ENCODE measurements around the gene CYP4F12. TPM values are rescaled to one million over a fixed set of nuclear protein-coding genes. Genes with fewer than 3 reads are reported as not detected.

CYP4F12 gene
- total RNA-seq, 2 donors from 2014 or later: 3.1 to 4.3 TPM

DNA sequence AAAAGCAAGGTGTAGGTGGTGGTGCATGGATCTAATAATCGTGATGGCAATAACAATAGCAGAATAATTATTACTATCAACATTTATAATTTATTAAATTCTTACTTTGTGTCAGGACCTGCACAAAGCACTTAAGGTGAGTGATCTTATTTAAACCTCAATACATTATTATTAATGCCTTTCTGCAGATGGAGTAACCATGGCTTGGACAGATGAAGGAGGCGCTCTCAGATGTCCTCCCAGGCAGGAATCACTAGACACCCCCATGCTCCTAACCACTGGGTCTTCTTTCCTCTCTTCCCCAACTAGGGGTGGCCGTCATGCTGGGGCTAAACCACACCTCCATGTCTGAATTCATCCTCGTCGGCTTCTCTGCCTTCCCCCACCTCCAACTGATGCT lies 54.8 kb downstream of the CYP4F12 start, which contains the start of gene OR10H2:
Gene OR10H2, plus strand, starts transcription at position 301 of the 400 bp plus-strand sequence. Its CDS starts 20 bp downstream, at position 321.
- TF ChIP-seq, protein P1, sequence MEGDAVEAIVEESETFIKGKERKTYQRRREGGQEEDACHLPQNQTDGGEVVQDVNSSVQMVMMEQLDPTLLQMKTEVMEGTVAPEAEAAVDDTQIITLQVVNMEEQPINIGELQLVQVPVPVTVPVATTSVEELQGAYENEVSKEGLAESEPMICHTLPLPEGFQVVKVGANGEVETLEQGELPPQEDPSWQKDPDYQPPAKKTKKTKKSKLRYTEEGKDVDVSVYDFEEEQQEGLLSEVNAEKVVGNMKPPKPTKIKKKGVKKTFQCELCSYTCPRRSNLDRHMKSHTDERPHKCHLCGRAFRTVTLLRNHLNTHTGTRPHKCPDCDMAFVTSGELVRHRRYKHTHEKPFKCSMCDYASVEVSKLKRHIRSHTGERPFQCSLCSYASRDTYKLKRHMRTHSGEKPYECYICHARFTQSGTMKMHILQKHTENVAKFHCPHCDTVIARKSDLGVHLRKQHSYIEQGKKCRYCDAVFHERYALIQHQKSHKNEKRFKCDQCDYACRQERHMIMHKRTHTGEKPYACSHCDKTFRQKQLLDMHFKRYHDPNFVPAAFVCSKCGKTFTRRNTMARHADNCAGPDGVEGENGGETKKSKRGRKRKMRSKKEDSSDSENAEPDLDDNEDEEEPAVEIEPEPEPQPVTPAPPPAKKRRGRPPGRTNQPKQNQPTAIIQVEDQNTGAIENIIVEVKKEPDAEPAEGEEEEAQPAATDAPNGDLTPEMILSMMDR (IDR thresholded peaks at IDR 0.05): no peak
- Histone ChIP-seq H3K4me1 (no peaks in the 10 kb centered on the region), H3K27ac (no peak within 1 kb of the TSS), H3K36me3 (no peaks in the 10 kb centered on the region), H3K4me3 (no peak within 1 kb of the TSS), H3K27me3 (no peaks in the 10 kb centered on the region), H3K9me3 (peaks cover 0 to 7% of the 10 kb centered on the region in 2 donors)
- DNase-seq (ENCODE audit: low spot score): no peak

DNA sequence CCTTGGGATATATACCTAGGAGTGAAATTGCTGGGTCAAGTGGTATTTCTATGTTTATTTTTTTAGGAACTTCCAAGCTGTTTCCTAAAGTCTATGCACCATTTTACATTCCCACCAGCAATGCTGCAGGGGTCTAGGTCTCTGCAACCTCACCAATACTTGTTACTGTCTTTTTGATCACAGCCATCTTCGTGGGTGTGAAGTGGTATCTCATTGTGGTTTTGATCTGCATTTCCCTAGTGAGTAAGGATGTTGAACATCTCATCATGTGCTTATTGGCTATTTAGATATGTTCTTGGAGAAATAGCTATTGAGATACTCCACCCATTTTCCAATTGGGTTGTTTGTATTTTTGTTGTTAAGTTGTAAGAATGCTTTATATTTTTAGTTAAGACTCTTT lies 57.7 kb downstream of the CYP4F12 start:
- Histone ChIP-seq H3K27me3 (no peaks in the 10 kb centered on the region), H3K36me3 (no peaks in the 10 kb centered on the region), H3K27ac (no peak overlapping the region), H3K4me3 (no peak overlapping the region), H3K9me3 (peaks cover 0 to 7% of the 10 kb centered on the region in 2 donors), H3K4me1 (no peaks in the 10 kb centered on the region)
- DNase-seq (ENCODE audit: low spot score): no peak
- TF ChIP-seq, protein P1 (IDR thresholded peaks at IDR 0.05): no peak

DNA sequence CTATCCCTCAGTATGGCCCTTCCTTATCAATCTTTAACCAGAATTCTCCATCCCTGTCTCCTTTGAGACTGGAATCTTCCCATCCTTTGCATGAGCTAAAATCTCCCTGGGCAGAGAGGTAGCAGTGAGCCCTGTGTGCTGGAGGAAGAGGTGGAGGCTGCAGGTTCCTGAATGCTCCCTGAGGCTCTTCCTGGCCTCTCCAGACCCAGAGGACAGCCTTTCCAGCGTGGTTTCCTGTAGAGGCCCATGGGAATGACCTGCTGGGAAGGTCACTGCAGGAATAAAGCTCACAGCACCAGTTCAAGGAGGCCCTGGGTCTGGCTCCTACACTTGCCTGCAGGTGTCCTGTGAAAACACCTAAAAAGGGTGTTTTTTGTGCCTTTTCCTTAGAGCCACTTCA lies 59.5 kb downstream of the CYP4F12 start:
- no peaks in the 10 kb centered on the region for H3K36me3 ChIP-seq
- no peak overlapping the region for H3K4me3 ChIP-seq
- no peak overlapping the region for H3K27ac ChIP-seq
- no peaks in the 10 kb centered on the region for H3K27me3 ChIP-seq
- no peak for DNase-seq (ENCODE audit: low spot score)
- no peaks in the 10 kb centered on the region for H3K4me1 ChIP-seq
- peaks cover 0 to 7% of the 10 kb centered on the region in 2 donors for H3K9me3 ChIP-seq
- TF ChIP-seq, protein P1 (IDR thresholded peaks at IDR 0.05): no peak

DNA sequence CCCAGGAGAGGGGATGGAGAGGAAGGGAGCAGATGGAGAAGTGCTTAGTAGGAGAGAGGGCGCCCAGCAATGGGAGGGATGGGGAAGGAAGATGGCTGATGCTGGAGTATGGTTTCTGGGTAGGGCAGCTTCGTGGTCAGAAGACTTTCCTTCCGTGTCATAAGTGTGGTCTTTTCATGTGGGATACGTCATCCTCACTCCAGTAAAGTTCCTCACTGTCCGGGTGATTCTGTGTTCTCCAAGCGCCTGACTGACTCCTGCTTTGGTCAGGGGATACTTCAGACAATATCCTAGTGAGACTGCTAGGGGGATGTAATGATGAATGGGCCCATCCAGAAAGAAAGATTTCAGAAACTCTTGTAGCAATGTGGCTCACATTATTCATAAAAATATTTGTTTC lies 61.0 kb downstream of the CYP4F12 start:
- no peak for DNase-seq (ENCODE audit: low spot score)
- H3K9me3 ChIP-seq: peaks cover 0 to 7% of the 10 kb centered on the region in 2 donors
- H3K4me3 ChIP-seq: no peak overlapping the region
- H3K36me3 ChIP-seq: no peaks in the 10 kb centered on the region
- no peak overlapping the region for H3K27ac ChIP-seq
- H3K4me1 ChIP-seq: no peaks in the 10 kb centered on the region
- H3K27me3 ChIP-seq: no peaks in the 10 kb centered on the region
- TF ChIP-seq, protein P1 (IDR thresholded peaks at IDR 0.05): no peak

DNA sequence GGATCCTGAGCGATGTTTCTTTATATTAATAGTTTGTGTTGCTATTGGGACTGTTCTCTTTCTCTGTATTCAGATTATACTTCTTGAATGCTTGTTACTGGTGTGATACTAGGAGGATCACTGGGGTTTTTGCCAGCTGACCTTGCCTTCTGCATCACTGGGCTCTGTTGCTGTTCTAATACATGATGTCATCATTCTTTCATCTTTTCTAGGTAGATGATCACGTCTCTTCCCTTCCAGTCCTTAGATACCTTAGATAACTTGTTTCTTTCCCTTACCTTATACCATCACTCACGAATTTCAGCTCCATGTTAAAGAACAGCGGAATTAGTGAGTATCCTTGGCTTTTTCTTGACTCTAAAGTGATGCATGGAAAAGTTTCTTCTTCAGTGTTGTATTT lies 64.8 kb downstream of the CYP4F12 start, which contains the start of gene OR10H3:
Gene OR10H3, plus strand, starts transcription at position 264 of the 400 bp plus-strand sequence. CDS start 3,408 bp downstream, outside the sequence.
- Histone ChIP-seq H3K36me3 (no peaks in the 10 kb centered on the region), H3K27ac (no peak within 1 kb of the TSS), H3K4me3 (no peak within 1 kb of the TSS), H3K9me3 (peaks cover 0 to 19% of the 10 kb centered on the region in 2 donors), H3K4me1 (no peaks in the 10 kb centered on the region), H3K27me3 (no peaks in the 10 kb centered on the region)
- TF ChIP-seq, protein P1 (IDR thresholded peaks at IDR 0.05): no peak
- no peak for DNase-seq (ENCODE audit: low spot score)

DNA sequence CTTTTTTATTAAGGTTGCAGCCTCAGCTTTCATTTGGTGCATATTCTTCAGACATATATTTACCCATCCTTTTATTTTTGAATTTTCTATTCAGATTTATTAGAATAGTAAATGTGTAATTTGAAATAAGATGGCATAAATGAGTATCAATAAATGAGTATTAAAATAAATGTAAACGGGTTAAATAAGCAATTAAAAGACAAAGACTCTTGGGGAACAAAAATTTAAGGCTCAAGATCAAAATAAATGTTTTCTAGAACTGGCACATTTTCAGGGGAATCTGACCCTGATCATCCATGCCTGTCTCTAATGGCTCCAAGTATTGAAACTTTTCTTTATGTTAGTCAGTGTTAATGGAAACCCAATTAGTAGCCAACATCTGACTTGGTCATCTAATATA lies 67.9 kb downstream of the CYP4F12 start:
- Histone ChIP-seq H3K4me1 (no peaks in the 10 kb centered on the region), H3K36me3 (no peaks in the 10 kb centered on the region), H3K4me3 (no peak overlapping the region), H3K27me3 (no peaks in the 10 kb centered on the region), H3K9me3 (peaks cover 0 to 19% of the 10 kb centered on the region in 2 donors), H3K27ac (no peak overlapping the region)
- TF ChIP-seq, protein P1 (IDR thresholded peaks at IDR 0.05): no peak
- DNase-seq (ENCODE audit: low spot score): no peak

All from right atrium auricular region (tissue), 2 donors.